ENCODE results near the gene ZNF384. TPM values are rescaled to one million over a fixed set of nuclear protein-coding genes. Genes with fewer than 3 reads are reported as not detected.

ZNF384 gene
- total and polyA plus RNA-seq, 11 donors, result 15.0 to 38.1 (median 25.2) TPM

GRCh38 chr12:6693832-6694355 is 4.7 kb upstream of the ZNF384 start:
- H3K27me3 ChIP-seq, result peaks cover 0 to 31% (median 10%) of the 10 kb centered on the region in 9 donors
- no peaks in the 10 kb centered on the region for H3K36me3 ChIP-seq
- intact Hi-C loops (cut with DNase I), result loop anchor here in 3 of 10 donors (5.0 to 10.0 kb wide), 3 partner anchors 37 to 77 kb away; no protein-coding TSS in a partner anchor
- DNase-seq (no peak), ATAC-seq (no peak)
- no peak overlapping the region for H3K27ac ChIP-seq
- 68 to 76% (median 72%) methylated on average over 4 of the region's 4 CpGs for WGBS, 4 donors
- H3K4me3 ChIP-seq, result no peak overlapping the region
- no peaks in the 10 kb centered on the region for H3K9me3 ChIP-seq
- H3K4me1 ChIP-seq, result peaks cover 0 to 16% (median 11%) of the 10 kb centered on the region in 12 donors
- TF ChIP-seq POLR2A (IDR thresholded peaks at IDR 0.05) (no peak), CTCF (IDR thresholded peaks at IDR 0.05) (no peak)

- Histone ChIP-seq H3K27me3 (peaks cover 0 to 21% (median under 1%) of the 10 kb centered on the region in 9 donors), H3K27ac (no peak overlapping the region), H3K4me3 (no peak overlapping the region), H3K9me3 (no peaks in the 10 kb centered on the region), H3K36me3 (no peaks in the 10 kb centered on the region), H3K4me1 (peaks cover 0 to 24% (median 16%) of the 10 kb centered on the region in 12 donors)
- 60 to 82% (median 66%) methylated on average over 2 of the region's 2 CpGs for WGBS, 4 donors
- TF ChIP-seq POLR2A (IDR thresholded peaks at IDR 0.05) (no peak), CTCF (IDR thresholded peaks at IDR 0.05) (no peak)
- intact Hi-C loops (cut with DNase I), result loop anchor here in 3 of 10 donors (5.0 to 10.0 kb wide), 3 partner anchors 36 to 76 kb away; no protein-coding TSS in a partner anchor
- ATAC-seq (no peak), DNase-seq (no peak)
These were observed 3.7 kb upstream of the ZNF384 start for GRCh38 chr12:6692888-6693287.

- DNase-seq (no peak), ATAC-seq (no peak)
- H3K27ac ChIP-seq, result no peak overlapping the region
- 61 to 72% (median 72%) methylated on average over 3 to 4 of the region's 4 CpGs for WGBS, 4 donors
- H3K9me3 ChIP-seq, result no peaks in the 10 kb centered on the region
- peaks cover 0 to 7% (median 0%) of the 10 kb centered on the region in 9 donors for H3K27me3 ChIP-seq
- no peak overlapping the region for H3K4me3 ChIP-seq
- intact Hi-C loops (cut with DNase I), result loop anchor here in 3 of 10 donors (2.0 to 10.0 kb wide), 4 partner anchors 33 to 74 kb away; partner anchors contain the start of gene COPS7A (in 1 of the 3)
- no peak for TF ChIP-seq POLR2A (IDR thresholded peaks at IDR 0.05)
- no peak for TF ChIP-seq CTCF (IDR thresholded peaks at IDR 0.05)
- peaks cover 0 to 38% (median 28%) of the 10 kb centered on the region in 12 donors for H3K4me1 ChIP-seq
- H3K36me3 ChIP-seq, result peaks cover 0 to 8% (median 0%) of the 10 kb centered on the region in 9 donors
These were observed 2.3 kb upstream of the ZNF384 start for GRCh38 chr12:6691473-6691872.

- no peaks in the 10 kb centered on the region for H3K9me3 ChIP-seq
- WGBS, 4 donors, result 1 to 3% (median 2%) methylated on average over 10 to 13 of the region's 13 CpGs
- intact Hi-C loops (cut with DNase I), result loop anchor here in 4 of 10 donors (2.0 to 5.0 kb wide), 5 partner anchors 26 to 72 kb away; partner anchors contain the start of genes COPS7A (in 2 of the 4), ING4 (in 1 of the 4) and MLF2 (in 1 of the 4)
- no peaks in the 10 kb centered on the region for H3K27me3 ChIP-seq
- H3K4me1 ChIP-seq, result peaks cover 0 to 54% (median 34%) of the 10 kb centered on the region in 12 donors
- peak overlapping the region; percentile 88 to 100 (median 99) for H3K27ac ChIP-seq
- peaks cover 0 to 34% (median 8%) of the 10 kb centered on the region in 9 donors for H3K36me3 ChIP-seq
- ATAC-seq (peak in 2 of 4 donors; percentile 1 to 60), DNase-seq (peak in 1 of 5 donors; percentile 53)
- H3K4me3 ChIP-seq, result peak overlapping the region; percentile 67 to 100 (median 88)
- TF ChIP-seq POLR2A (IDR thresholded peaks at IDR 0.05) (no peak), CTCF (IDR thresholded peaks at IDR 0.05) (no peak)
These were observed 604 bp downstream of the ZNF384 start for GRCh38 chr12:6688543-6688998.
